Nephron progenitor cell (in vitro differentiated cells): ENCODE measurements around the gene GAPVD1.

ENCODE experiments used
- DNase-seq: peaks from one replicate; pipeline ENCODE4 v3.0.0; 2021
- H3K27ac Mint-ChIP-seq: 2 replicates; pipeline ENCODE4 v1.8.0; 2021; ENCODE audit warnings: mild to moderate bottlenecking, moderate library complexity, mixed read lengths
- H3K27me3 Mint-ChIP-seq: 2 replicates; pipeline ENCODE4 v1.8.0; 2021; ENCODE audit warnings: mild to moderate bottlenecking, low read depth, mixed read lengths; ENCODE audit not compliant: poor library complexity
- H3K36me3 Mint-ChIP-seq: 2 replicates; pipeline ENCODE4 v1.8.0; 2021; ENCODE audit warnings: low read depth, mixed read lengths
- H3K4me1 Mint-ChIP-seq: 2 replicates; pipeline ENCODE4 v1.8.0; 2021; ENCODE audit warnings: mixed read lengths
- H3K4me3 Mint-ChIP-seq: 2 replicates; pipeline ENCODE4 v1.8.0; 2021; ENCODE audit warnings: mild to moderate bottlenecking, moderate library complexity, mixed read lengths
- H3K9me3 Mint-ChIP-seq: 2 replicates; pipeline ENCODE4 v1.8.0; 2021; ENCODE audit warnings: mild to moderate bottlenecking, moderate library complexity, mixed read lengths
- TF ChIP-seq, protein P1 (sequence below): fragments of 200-600 bp; sonication (generic); IDR thresholded peaks from 2 replicates; pipeline ENCODE4 v1.5.0; 2021; ENCODE audit warnings: antibody characterized with exemption

GAPVD1 gene

DNA sequence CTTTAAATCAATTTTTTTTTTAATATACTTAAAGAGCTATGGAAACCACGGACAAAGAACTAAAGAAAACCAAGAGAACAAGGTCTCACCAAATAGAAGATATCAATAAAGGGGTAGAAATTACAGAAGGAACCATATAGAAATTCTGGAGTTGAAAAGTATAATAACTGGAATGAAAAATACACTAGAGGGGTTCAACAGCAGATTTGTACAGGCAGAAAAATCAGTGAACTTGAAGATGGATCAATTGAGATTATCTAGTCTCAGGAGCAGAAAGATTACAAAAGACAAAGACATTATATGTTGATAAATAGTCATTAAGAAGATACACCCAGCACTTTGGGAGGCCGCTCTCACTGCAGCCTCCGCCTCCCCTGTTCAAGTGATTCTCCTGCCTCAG, 56.1 kb downstream of the GAPVD1 start:
- H3K36me3 Mint-ChIP-seq, result peaks cover 86% of the 10 kb centered on the region
- H3K9me3 Mint-ChIP-seq, result peaks cover 37% of the 10 kb centered on the region
- no peaks in the 10 kb centered on the region for H3K4me1 Mint-ChIP-seq
- H3K27me3 Mint-ChIP-seq, result peaks cover 3% of the 10 kb centered on the region
- no peak overlapping the region for H3K27ac Mint-ChIP-seq
- TF ChIP-seq, protein P1, sequence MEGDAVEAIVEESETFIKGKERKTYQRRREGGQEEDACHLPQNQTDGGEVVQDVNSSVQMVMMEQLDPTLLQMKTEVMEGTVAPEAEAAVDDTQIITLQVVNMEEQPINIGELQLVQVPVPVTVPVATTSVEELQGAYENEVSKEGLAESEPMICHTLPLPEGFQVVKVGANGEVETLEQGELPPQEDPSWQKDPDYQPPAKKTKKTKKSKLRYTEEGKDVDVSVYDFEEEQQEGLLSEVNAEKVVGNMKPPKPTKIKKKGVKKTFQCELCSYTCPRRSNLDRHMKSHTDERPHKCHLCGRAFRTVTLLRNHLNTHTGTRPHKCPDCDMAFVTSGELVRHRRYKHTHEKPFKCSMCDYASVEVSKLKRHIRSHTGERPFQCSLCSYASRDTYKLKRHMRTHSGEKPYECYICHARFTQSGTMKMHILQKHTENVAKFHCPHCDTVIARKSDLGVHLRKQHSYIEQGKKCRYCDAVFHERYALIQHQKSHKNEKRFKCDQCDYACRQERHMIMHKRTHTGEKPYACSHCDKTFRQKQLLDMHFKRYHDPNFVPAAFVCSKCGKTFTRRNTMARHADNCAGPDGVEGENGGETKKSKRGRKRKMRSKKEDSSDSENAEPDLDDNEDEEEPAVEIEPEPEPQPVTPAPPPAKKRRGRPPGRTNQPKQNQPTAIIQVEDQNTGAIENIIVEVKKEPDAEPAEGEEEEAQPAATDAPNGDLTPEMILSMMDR, result no peak
- no peak overlapping the region for H3K4me3 Mint-ChIP-seq
- no peak for DNase-seq

DNA sequence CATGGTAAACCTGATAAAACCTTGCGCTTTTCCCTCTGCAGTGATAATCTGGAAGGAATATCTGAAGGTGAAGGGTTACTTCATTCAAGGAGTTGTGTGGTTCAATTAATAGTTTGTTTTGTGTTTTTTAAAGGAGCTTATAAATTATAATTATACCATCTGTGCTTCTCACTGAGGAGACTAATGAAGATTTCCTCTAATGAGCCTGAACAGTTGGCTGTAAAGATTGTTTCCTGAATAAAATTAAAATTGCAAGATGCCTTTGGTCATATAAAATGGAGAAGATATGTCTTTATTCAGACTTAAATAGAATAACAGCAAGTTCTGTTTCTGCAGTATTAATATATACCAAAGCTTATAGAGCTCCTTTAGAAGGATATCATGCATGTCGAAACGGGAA, 59.9 kb downstream of the GAPVD1 start:
- H3K4me1 Mint-ChIP-seq, result no peaks in the 10 kb centered on the region
- no peak overlapping the region for H3K27ac Mint-ChIP-seq
- H3K9me3 Mint-ChIP-seq, result peaks cover 21% of the 10 kb centered on the region
- peaks cover 72% of the 10 kb centered on the region for H3K36me3 Mint-ChIP-seq
- TF ChIP-seq, protein P1, result no peak
- DNase-seq, result no peak
- H3K27me3 Mint-ChIP-seq, result peaks cover 6% of the 10 kb centered on the region
- no peak overlapping the region for H3K4me3 Mint-ChIP-seq

DNA sequence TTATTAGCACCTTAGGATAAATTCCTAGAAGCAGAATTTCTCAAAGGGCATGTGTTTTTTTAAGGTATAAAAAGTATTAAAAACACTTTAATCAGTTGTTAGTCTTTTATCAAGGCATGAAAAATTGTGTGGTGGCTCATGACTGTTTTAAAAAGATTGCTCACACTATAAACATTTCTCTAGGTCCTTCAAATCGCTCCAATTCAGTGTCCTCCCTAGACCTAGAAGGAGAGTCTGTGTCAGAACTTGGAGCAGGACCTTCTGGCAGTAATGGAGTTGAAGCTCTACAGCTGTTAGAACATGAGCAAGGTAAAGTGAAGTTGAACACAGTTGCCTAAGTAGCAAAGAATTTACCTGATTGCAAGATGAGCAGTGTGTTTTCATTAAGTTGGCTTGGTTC, 62.0 kb downstream of the GAPVD1 start:
- Mint-ChIP-seq H3K27ac (no peak overlapping the region), H3K4me1 (no peaks in the 10 kb centered on the region), H3K4me3 (no peak overlapping the region), H3K9me3 (no peaks in the 10 kb centered on the region), H3K27me3 (peaks cover 2% of the 10 kb centered on the region), H3K36me3 (peaks cover 66% of the 10 kb centered on the region)
- no peak for DNase-seq
- TF ChIP-seq, protein P1, result no peak

DNA sequence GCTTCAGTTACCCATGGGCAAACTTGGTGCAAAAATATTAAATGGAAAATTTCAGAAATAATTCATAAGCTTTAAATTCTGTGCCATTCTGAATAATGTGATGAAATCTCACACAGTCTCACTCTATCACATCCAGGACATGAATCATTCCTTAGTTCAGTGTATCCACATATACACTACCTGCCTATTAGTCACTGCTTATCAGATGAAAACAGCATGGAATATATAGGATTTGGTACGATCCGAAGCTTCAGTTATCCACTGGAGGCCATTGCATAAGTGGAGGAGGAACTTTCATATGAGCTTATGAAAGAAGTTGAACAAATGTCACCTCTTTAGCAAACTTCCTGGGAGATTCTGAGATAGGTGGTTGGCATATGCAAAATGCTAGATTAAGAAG, 64.2 kb downstream of the GAPVD1 start:
- no peaks in the 10 kb centered on the region for H3K4me1 Mint-ChIP-seq
- peaks cover 2% of the 10 kb centered on the region for H3K27me3 Mint-ChIP-seq
- no peak overlapping the region for H3K27ac Mint-ChIP-seq
- peaks cover 68% of the 10 kb centered on the region for H3K36me3 Mint-ChIP-seq
- TF ChIP-seq, protein P1, result no peak
- H3K4me3 Mint-ChIP-seq, result no peak overlapping the region
- no peaks in the 10 kb centered on the region for H3K9me3 Mint-ChIP-seq
- no peak for DNase-seq

DNA sequence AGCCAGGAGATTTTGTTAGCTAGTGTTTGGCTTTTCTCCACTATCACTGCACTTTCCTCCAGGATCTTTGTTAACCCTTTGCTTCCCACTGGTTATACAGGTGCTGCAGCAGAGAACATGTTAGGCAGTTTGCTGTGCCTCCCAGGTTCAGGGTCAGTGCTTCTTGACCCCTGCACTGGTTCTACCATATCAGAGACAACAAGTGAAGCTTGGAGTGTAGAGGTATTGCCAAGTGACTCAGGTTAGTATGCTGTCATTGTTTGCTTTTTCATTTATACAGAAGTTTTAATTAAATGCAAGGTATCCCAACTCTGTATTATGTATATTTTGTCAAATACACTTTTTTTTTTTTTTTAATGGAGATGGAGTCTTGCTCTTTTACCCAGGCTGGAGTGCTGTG, 68.4 kb downstream of the GAPVD1 start:
- TF ChIP-seq, protein P1, result no peak
- Mint-ChIP-seq H3K27me3 (peaks cover 2% of the 10 kb centered on the region), H3K4me3 (no peak overlapping the region), H3K4me1 (no peaks in the 10 kb centered on the region), H3K9me3 (no peaks in the 10 kb centered on the region), H3K27ac (peak overlapping the region; percentile 51), H3K36me3 (peaks cover 75% of the 10 kb centered on the region)
- DNase-seq, result no peak

DNA sequence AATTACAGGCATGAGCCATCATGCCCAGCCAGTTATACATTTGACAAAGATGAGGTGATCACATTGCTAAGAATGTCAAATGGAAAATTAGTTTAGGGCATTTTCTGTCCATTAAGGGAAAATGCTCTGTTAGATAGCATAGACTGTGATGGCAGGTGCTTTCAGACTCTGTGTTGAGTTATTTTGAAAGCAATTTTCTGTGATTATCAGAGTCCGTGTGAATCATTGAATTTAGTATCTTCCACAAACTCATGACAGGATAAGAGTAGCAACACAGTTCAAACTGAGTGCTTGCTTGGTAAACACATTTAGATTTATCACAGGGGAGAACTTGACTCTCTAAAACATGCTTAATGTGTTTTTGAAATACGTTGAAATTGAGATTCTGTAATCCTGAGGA, 69.0 kb downstream of the GAPVD1 start:
- Mint-ChIP-seq H3K36me3 (peaks cover 76% of the 10 kb centered on the region), H3K4me1 (no peaks in the 10 kb centered on the region), H3K27me3 (peaks cover 2% of the 10 kb centered on the region), H3K27ac (no peak overlapping the region), H3K9me3 (no peaks in the 10 kb centered on the region), H3K4me3 (no peak overlapping the region)
- TF ChIP-seq, protein P1, result no peak
- no peak for DNase-seq
